HepG2 (cell line): Measurements from ENCODE around the gene OR2F1. TPM values are rescaled to one million over a fixed set of nuclear protein-coding genes. Genes with fewer than 3 reads are reported as not detected.
A peak's percentile ranks its signal among the peaks of the same experiment; 100 is the strongest.

ENCODE experiments used
- ATAC-seq: fragments of 200-7000 bp; cut with Tn5 transposase; 3 replicates; pipeline ENCODE4 v1.9.1; 2020; ENCODE audit warnings: mild to moderate bottlenecking, moderate library complexity
- BruUV-seq: library from RNA; stranded (reverse); fragments of 400-500 nt; replicated peaks from 2 replicates; lab custom pipeline; 2021; lab: Mats Ljungman, UMichigan
- CTCF ChIA-PET: fragments of 300-600 bp; formaldehyde crosslinking; extraction: SDS; loops from one replicate; lab custom pipeline; 2021; ENCODE audit warnings: low total read pairs, inconsistent platforms, low intra/inter-chr PET ratio; lab: Yijun Ruan, JAX
- POLR2A ChIA-PET: fragments of 350-600 bp; sonication (Branson Sonifier 250); formaldehyde crosslinking; loops from one replicate; lab custom pipeline; 2020; ENCODE audit warnings: antibody characterized with exemption, inconsistent platforms; lab: Yijun Ruan, JAX
- DNase-seq: peaks from one replicate; pipeline ENCODE4 v3.0.0-alpha.2; 2015; ENCODE audit warnings: low spot score
- FAIRE-seq: peaks from 3 replicates; lab custom pipeline; 2011; peaks lifted over from hg19 to GRCh38; lab: Jason Lieb, UNC
- H2AFZ ChIP-seq: one replicate; pipeline ENCODE4 v1.6.1; 2011; ENCODE audit warnings: low read length, inconsistent platforms
- H3K27ac ChIP-seq: fragments of 300-600 bp; 3 replicates; pipeline ENCODE4 v1.8.0; 2011; ENCODE audit warnings: mixed run types, mild to moderate bottlenecking, mixed read lengths, low read length, inconsistent platforms; ENCODE audit not compliant: insufficient read depth; ENCODE audit errors: extremely low read length
- H3K27me3 ChIP-seq, 2 experiments: fragments of 200-600 bp in 1 of 2; 2 replicates in 1 of 2; 3 replicates in 1 of 2; pipeline versions ENCODE4 v1.6.0 to v1.8.0; 2011; ENCODE audit warnings: low read length in 2 of 2, mild to moderate bottlenecking in 2 of 2, moderate library complexity in 2 of 2, inconsistent platforms in 1 of 2; ENCODE audit not compliant: insufficient read depth in 2 of 2, control insufficient read depth in 1 of 2
- H3K36me3 ChIP-seq, 2 experiments: fragments of 200-600 bp in 1 of 2; replicated peaks in 1 of 2; 2 replicates in 1 of 2; 3 replicates in 1 of 2; pipeline versions ENCODE4 v1.5.1 to v1.8.0; 2011; ENCODE audit warnings: low read length in 2 of 2, inconsistent platforms in 1 of 2; ENCODE audit not compliant: insufficient read depth in 2 of 2, control insufficient read depth in 1 of 2
- H3K4me1 ChIP-seq: 2 replicates; pipeline ENCODE4 v1.5.1; 2012; ENCODE audit warnings: low read length, inconsistent platforms; ENCODE audit not compliant: insufficient read depth
- H3K4me2 ChIP-seq: 2 replicates; pipeline ENCODE4 v1.6.0; 2011; ENCODE audit warnings: low read depth, low read length, inconsistent platforms
- H3K4me3 ChIP-seq, 3 experiments: fragments of 200-600 bp in 1 of 3; sonication (generic), shearing (Covaris generic) in 1 of 3; replicated peaks in 1 of 3; 2 replicates each; pipeline ENCODE4 v1.5.1; 2011 to 2016; ENCODE audit warnings: low read length in 3 of 3, inconsistent platforms in 2 of 3, low read depth in 2 of 3, mild to moderate bottlenecking in 2 of 3, control low read depth in 1 of 3, mixed read lengths in 1 of 3; ENCODE audit not compliant: insufficient read depth in 1 of 3
- H3K79me2 ChIP-seq: one replicate; pipeline ENCODE4 v1.6.1; 2011; ENCODE audit warnings: low read length, inconsistent platforms; ENCODE audit not compliant: insufficient read depth
- H3K9ac ChIP-seq: 2 replicates; pipeline ENCODE4 v1.6.0; 2011; ENCODE audit warnings: mild to moderate bottlenecking, low read depth, low read length, inconsistent platforms; ENCODE audit not compliant: insufficient read depth
- H3K9me3 ChIP-seq: 2 replicates; pipeline ENCODE4 v1.5.1; 2012; ENCODE audit warnings: mild to moderate bottlenecking, low read length
- H4K20me1 ChIP-seq: 2 replicates; pipeline ENCODE4 v1.6.0; 2011; ENCODE audit warnings: inconsistent platforms, mild to moderate bottlenecking, low read length, moderate library complexity; ENCODE audit not compliant: insufficient read depth
- CEBPB ChIP-seq: IDR thresholded peaks from 2 replicates; pipeline ENCODE4 v1.6.1; 2011; ENCODE audit warnings: low read depth, low read length, improper control_type of control experiment, borderline replicate concordance
- CEBPG ChIP-seq: IDR thresholded peaks from 2 replicates; pipeline ENCODE4 v1.6.1; 2016
- CENPBD1 ChIP-seq: sonication (generic); formaldehyde crosslinking; IDR thresholded peaks from 2 replicates; pipeline ENCODE4 v1.8.0; 2022; ENCODE audit warnings: missing genetic modification reagents, low read depth, mild to moderate bottlenecking, borderline replicate concordance
- CREB3 ChIP-seq: sonication (generic); formaldehyde crosslinking; IDR thresholded peaks from 2 replicates; pipeline ENCODE4 v1.5.0; 2020; ENCODE audit warnings: missing genetic modification reagents
- ELF3 ChIP-seq: IDR thresholded peaks from 2 replicates; pipeline ENCODE4 v1.6.1; 2016; ENCODE audit warnings: missing genetic modification reagents, missing compliant biosample characterization
- MIER3 ChIP-seq: IDR thresholded peaks from 2 replicates; pipeline ENCODE4 v1.6.1; 2016; ENCODE audit warnings: missing compliant biosample characterization, borderline replicate concordance
- PLSCR1 ChIP-seq: sonication (generic); formaldehyde crosslinking; IDR thresholded peaks from 2 replicates; pipeline ENCODE4 v1.5.0; 2020; ENCODE audit warnings: missing genetic modification reagents, mild to moderate bottlenecking, borderline replicate concordance
- POLR2AphosphoS5 ChIP-seq: IDR thresholded peaks from 2 replicates; pipeline ENCODE4 v1.6.1; 2012; ENCODE audit warnings: low read depth, low read length
- TEAD3 ChIP-seq: optimal IDR thresholded peaks from 2 replicates; pipeline ENCODE3; 2016; ENCODE audit warnings: borderline replicate concordance
- ZKSCAN8 ChIP-seq: IDR thresholded peaks from 2 replicates; pipeline ENCODE4 v1.6.1; 2016; ENCODE audit warnings: borderline replicate concordance, missing genetic modification reagents, missing compliant biosample characterization
- ZNF572 ChIP-seq: sonication (generic); formaldehyde crosslinking; IDR thresholded peaks from 2 replicates; pipeline ENCODE4 v1.5.1; 2020; ENCODE audit warnings: mild to moderate bottlenecking, missing genetic modification reagents
- ZNF619 ChIP-seq: sonication (generic); formaldehyde crosslinking; IDR thresholded peaks from 2 replicates; pipeline ENCODE4 v1.4.0; 2020; ENCODE audit warnings: mild to moderate bottlenecking, missing genetic modification reagents
- ZNF720 ChIP-seq: sonication (generic); formaldehyde crosslinking; IDR thresholded peaks from 2 replicates; pipeline ENCODE4 v1.4.0; 2020; ENCODE audit warnings: missing genetic modification reagents
- ZNF773 ChIP-seq: sonication (generic); formaldehyde crosslinking; IDR thresholded peaks from 2 replicates; pipeline ENCODE4 v1.4.0; 2020; ENCODE audit warnings: missing genetic modification reagents, borderline replicate concordance
- WGBS: methylation state at CpG from one replicate; pipeline ENCODE4 v1.1.6; 2017; ENCODE audit warnings: low lambda C conversion rate; 5-methylcytosine and 5-hydroxymethylcytosine counted together
- in situ Hi-C: cut with HindIII; loops from 2 replicates; pipeline ENCODE4 v1.10.0; 2017; ENCODE audit warnings: low pct_unique_long_range_greater_than_20kb; ENCODE audit not compliant: extremely low pct_ligation_motif_present
- intact Hi-C: fragments of 100-400 bp; cut with micrococcal nuclease; formaldehyde crosslinking; loops from one replicate; pipeline ENCODE4 v1.10.0; 2022; ENCODE audit not compliant: unreplicated experiment
- polyA plus RNA-seq, 8 experiments: library from polyadenylated mRNA; depleted of rRNA in 3 of 8; stranded (reverse) in 7 of 8; unstranded in 1 of 8; fragments of >200 nt; fragmentation: Illumina TruSeq in 4 of 8; extraction: Trizol in 4 of 8; gene quantifications; 2 replicates each; pipeline versions ENCODE4 v1.2.1 to v1.2.3, GENCODE V29; 2011 to 2016; ENCODE audit warnings: low read depth in 4 of 8, missing spikeins in 1 of 8, mixed read lengths in 1 of 8; ENCODE audit not compliant: insufficient read depth in 1 of 8
- total RNA-seq, 5 experiments: library from RNA; depleted of rRNA; stranded (reverse); fragments of >200 nt; fragmentation: Illumina TruSeq; extraction: Trizol; gene quantifications; 2 replicates each; pipeline ENCODE4 v1.2.3, GENCODE V29; 2016; ENCODE audit warnings: low read depth in 1 of 5

Gene OR2F1
- total and polyA plus RNA-seq, 2 of the 13 experiments (the other 11 are each of a cell fraction or from before 2014, with no cell fraction given) = 0.36 to 1.5 TPM

GRCh38 chr7:143974459-143974858, 19.8 kb downstream of the OR2F1 start:
- peaks cover 4% of the 10 kb centered on the region; the same call in 1 of the 2 replicates for H3K9me3 ChIP-seq
- WGBS = 36% methylated on average over 4 of the region's 4 CpGs
- no peak overlapping the region for H3K4me2 ChIP-seq
- ATAC-seq = peak; percentile 70
- ChIA-PET CTCF (no interaction called here), POLR2A (interaction anchor here (1.1 kb wide), 1 partner anchor 73 kb away, joined by 6 read pairs; the partner anchor contains the start of gene TCAF1)
- no peak overlapping the region for H3K4me3 ChIP-seq
- peak; percentile 62; the same call in 1 of the 2 replicates for TF ChIP-seq ELF3
- no peak for TF ChIP-seq ZNF773
- no peak for TF ChIP-seq CREB3 (CRISPR knock-in tag)
- TF ChIP-seq ZNF572 (CRISPR knock-in tag) = no peak
- peak; percentile 10 for TF ChIP-seq TEAD3 (CRISPR knock-in tag)
- no peak for TF ChIP-seq CENPBD1
- no peak for TF ChIP-seq ZKSCAN8 (CRISPR knock-in tag)
- no peak for TF ChIP-seq ZNF720
- TF ChIP-seq PLSCR1 (CRISPR knock-in tag) = no peak
- no peak for TF ChIP-seq MIER3 (CRISPR knock-in tag)
- 0 out of 2 replicates have a peak, but pooled peaks have one; percentile 37 for TF ChIP-seq CEBPB
- TF ChIP-seq CEBPG = 0 out of 2 replicates have a peak, but pooled peaks have one; percentile 21
- TF ChIP-seq POLR2AphosphoS5 = no peak
- no peak for TF ChIP-seq ZNF619
- no peaks in the 10 kb centered on the region for H3K79me2 ChIP-seq
- DNase-seq = peak; percentile 70
- no peaks in the 10 kb centered on the region for H4K20me1 ChIP-seq
- no peaks in the 10 kb centered on the region for H3K27me3 ChIP-seq
- H3K4me1 ChIP-seq = peaks cover 20% of the 10 kb centered on the region
- no TSS peak for BruUV-seq
- in situ Hi-C loops (no loop called here), intact Hi-C loops (no loop called here)
- H2AFZ ChIP-seq = no peak overlapping the region
- H3K36me3 ChIP-seq = no peaks in the 10 kb centered on the region
- no peak overlapping the region for H3K27ac ChIP-seq
- peak; percentile 8 for FAIRE-seq
- H3K9ac ChIP-seq = no peak overlapping the region
